GM12864 (cell line): ENCODE results near the gene AOPEP.
"Not testable (repeated sequence)": the region's sequence is repeated elsewhere in the genome, so short reads cannot be mapped to it uniquely, and the experiment has no call there.

Experiments used
- DNase-seq: peaks from one replicate; pipeline ENCODE4 v3.0.0-alpha.2; 2011; ENCODE audit warnings: low read depth
- H3K4me3 ChIP-seq: 2 replicates; pipeline ENCODE4 v1.5.1; 2011; ENCODE audit warnings: mild to moderate bottlenecking, low read depth, low read length, control low read depth
- TF ChIP-seq, protein P1 (sequence below): IDR thresholded peaks from 2 replicates; pipeline ENCODE4 v1.5.1; 2011; ENCODE audit warnings: low read depth, mild to moderate bottlenecking, moderate library complexity, low read length, control low read depth, inconsistent platforms; ENCODE audit errors: missing control alignments

AOPEP gene

DNA sequence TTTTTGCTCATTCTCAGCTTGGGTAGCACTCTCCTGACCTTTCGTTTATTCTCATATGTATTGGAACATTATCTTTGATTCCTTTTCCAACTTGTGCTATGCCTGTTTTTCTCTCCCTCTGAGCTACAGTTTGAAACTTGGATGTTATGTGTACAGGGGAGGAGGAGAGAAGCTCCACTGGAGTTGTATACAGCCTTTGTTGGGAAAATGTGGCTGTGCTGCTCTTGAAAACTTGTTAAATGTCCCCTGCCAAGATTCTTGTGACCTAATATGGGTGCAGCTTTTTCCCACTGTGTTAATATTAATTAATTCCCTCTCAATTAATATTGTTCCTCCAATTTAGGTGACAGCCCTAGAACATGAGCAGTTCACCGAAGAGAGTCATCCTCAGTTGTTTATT is 235.4 kb downstream of the AOPEP start:
- TF ChIP-seq, protein P1, sequence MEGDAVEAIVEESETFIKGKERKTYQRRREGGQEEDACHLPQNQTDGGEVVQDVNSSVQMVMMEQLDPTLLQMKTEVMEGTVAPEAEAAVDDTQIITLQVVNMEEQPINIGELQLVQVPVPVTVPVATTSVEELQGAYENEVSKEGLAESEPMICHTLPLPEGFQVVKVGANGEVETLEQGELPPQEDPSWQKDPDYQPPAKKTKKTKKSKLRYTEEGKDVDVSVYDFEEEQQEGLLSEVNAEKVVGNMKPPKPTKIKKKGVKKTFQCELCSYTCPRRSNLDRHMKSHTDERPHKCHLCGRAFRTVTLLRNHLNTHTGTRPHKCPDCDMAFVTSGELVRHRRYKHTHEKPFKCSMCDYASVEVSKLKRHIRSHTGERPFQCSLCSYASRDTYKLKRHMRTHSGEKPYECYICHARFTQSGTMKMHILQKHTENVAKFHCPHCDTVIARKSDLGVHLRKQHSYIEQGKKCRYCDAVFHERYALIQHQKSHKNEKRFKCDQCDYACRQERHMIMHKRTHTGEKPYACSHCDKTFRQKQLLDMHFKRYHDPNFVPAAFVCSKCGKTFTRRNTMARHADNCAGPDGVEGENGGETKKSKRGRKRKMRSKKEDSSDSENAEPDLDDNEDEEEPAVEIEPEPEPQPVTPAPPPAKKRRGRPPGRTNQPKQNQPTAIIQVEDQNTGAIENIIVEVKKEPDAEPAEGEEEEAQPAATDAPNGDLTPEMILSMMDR = no peak
- no peak for DNase-seq
- no peak overlapping the region for H3K4me3 ChIP-seq

- DNase-seq, H3K4me3 ChIP-seq: not testable (repeated sequence)
Measured at GRCh38 chr9:94965631-94966030, 239.1 kb downstream of the AOPEP start.

DNA sequence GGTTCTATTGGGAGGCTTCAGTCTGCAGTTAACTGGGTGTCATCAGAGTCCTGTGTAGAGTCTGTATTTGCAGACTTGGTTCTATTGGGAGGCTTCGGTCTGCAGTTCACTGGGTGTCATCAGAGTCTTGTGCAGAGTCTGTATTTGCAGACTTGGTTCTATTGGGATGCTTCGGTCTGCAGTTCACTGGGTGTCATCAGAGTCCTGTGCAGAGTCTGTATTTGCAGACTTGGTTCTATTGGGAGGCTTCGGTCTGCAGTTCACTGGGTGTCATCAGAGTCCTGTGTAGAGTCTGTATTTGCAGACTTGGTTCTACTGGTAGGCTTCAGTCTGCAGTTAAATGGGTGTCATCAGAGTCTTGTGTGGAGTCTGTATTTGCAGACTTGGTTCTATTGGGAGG is 239.5 kb downstream of the AOPEP start:
- H3K4me3 ChIP-seq, DNase-seq: not testable (repeated sequence)

DNA sequence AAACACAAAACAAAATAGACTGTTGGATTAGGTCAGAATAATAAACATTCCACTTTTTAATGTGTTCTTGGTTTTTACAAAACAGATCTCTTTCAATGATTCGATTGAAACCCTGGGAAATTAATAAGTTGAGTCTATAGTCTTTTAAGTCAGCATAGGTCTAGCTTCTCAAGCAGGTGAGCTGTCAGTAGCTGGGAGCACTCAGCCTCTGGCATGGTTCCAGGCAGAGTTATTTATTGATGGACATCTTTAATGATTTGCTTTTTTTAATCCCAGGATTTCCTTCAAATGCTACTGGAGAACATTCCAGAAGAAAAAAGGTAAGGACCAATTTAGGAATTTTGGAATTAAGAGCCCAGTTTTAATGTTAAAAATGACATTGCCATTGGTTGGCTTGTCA is 241.0 kb downstream of the AOPEP start:
- TF ChIP-seq, protein P1 = no peak
- H3K4me3 ChIP-seq = no peak overlapping the region
- no peak for DNase-seq

- no peak for DNase-seq
- TF ChIP-seq, protein P1 = no peak
Measured at GRCh38 chr9:94971378-94972131, 245.1 kb downstream of the AOPEP start.

DNA sequence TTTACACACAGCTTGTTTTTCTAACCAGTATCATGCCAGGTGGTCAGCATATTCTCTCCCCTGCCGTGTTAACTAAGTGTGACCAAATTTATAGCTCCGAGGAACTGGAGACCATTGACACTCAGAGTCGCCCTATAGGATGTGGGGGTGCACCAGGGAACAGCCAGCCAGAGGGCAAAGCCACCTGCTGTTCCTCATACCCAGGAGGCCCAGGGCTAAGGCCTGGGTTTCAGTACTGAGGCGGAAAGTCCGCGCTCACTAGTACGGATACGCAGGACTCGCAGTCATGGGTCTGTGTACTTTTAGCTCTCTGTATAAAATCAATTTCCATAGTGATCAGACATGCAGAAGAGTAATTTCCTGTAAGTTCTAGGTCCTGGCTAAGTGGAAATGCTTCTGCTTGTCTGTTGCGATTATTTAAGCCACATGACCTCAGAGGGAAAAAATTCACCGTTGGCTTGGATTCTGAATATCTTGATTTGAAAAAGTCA is 247.0 kb downstream of the AOPEP start:
- no peak for DNase-seq
- TF ChIP-seq, protein P1 = no peak
- H3K4me3 ChIP-seq = no peak overlapping the region

More at GRCh38 chr9:94971378-94972131, 245.1 kb downstream of the AOPEP start:
- no peak overlapping the region for H3K4me3 ChIP-seq

GRCh38 chr9:94974154-94974879 is 247.8 kb downstream of the AOPEP start:
- no peak overlapping the region for H3K4me3 ChIP-seq
- DNase-seq = no peak
- TF ChIP-seq, protein P1 = no peak

DNA sequence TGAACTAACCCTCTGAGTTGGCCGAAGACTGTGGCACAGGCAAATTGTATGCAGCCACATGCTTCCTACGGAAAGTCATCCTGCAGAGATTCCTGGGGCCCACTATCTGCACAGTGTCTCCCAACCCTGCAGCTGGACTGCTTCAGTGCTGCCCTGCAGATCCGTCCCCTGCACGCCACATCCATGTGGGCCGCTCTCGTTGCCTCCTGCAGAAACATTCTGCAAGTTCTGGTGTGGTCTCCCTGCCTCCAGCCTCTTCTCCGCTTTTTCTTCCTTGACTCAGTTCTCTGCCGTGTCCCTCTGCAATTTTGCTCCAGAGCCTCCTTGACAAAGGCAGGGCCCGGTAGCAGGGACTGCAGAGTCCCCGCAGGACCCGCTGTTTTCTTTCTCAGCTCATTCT is 249.0 kb downstream of the AOPEP start:
- H3K4me3 ChIP-seq = no peak overlapping the region
- TF ChIP-seq, protein P1 = no peak
- no peak for DNase-seq
